GM12892 (cell line): ENCODE measurements around the gene CNDP1.
"Not testable (repeated sequence)": the region's sequence is repeated elsewhere in the genome, so short reads cannot be mapped to it uniquely, and the experiment has no call there.

ENCODE experiments used
- DNase-seq: peaks from one replicate; pipeline ENCODE4 v3.0.0; 2011; ENCODE audit not compliant: insufficient read length
- FAIRE-seq: peaks from 2 replicates; lab custom pipeline; 2011; peaks lifted over from hg19 to GRCh38; lab: Jason Lieb, UNC
- POLR2A ChIP-seq: IDR thresholded peaks from 2 replicates; pipeline ENCODE4 v1.6.1; 2011; ENCODE audit warnings: low read depth, low read length, control low read depth
- POLR2AphosphoS5 ChIP-seq: IDR thresholded peaks from 2 replicates; pipeline ENCODE4 v1.6.1; 2011; ENCODE audit warnings: low read depth, low read length, control low read depth
- TAF1 ChIP-seq: IDR thresholded peaks from 2 replicates; pipeline ENCODE4 v1.6.1; 2011; ENCODE audit warnings: low read depth, mild to moderate bottlenecking, control low read depth, low read length, borderline replicate concordance

CNDP1 gene

GRCh38 chr18:74516271-74517235, 17.7 kb upstream of the CNDP1 start:
- FAIRE-seq: no peak

GRCh38 chr18:74517236-74517630, 17.1 kb upstream of the CNDP1 start:
- FAIRE-seq: no peak
- TF ChIP-seq TAF1: no peak
- no peak for TF ChIP-seq POLR2AphosphoS5
- TF ChIP-seq POLR2A: no peak
- no peak for DNase-seq

More at GRCh38 chr18:74516271-74517235, 17.7 kb upstream of the CNDP1 start:
- no peak for DNase-seq
- TF ChIP-seq POLR2A (no peak), TAF1 (no peak), POLR2AphosphoS5 (no peak)

- no peak for FAIRE-seq
- TF ChIP-seq POLR2AphosphoS5: no peak
- TF ChIP-seq POLR2A: no peak
- no peak for TF ChIP-seq TAF1
- DNase-seq: no peak
Measured at GRCh38 chr18:74518456-74519295, 15.6 kb upstream of the CNDP1 start.

- TF ChIP-seq POLR2AphosphoS5: no peak
- no peak for TF ChIP-seq POLR2A
- no peak for TF ChIP-seq TAF1
- no peak for DNase-seq
- FAIRE-seq: no peak
Measured at GRCh38 chr18:74519320-74520095, 14.8 kb upstream of the CNDP1 start.

GRCh38 chr18:74520096-74520833, 14.0 kb upstream of the CNDP1 start:
- peak; percentile 17 for FAIRE-seq
- no peak for DNase-seq
- no peak for TF ChIP-seq POLR2AphosphoS5
- 0 out of 2 replicates have a peak, but pooled peaks have one; percentile 18 for TF ChIP-seq POLR2A
- no peak for TF ChIP-seq TAF1

GRCh38 chr18:74521068-74521725, 13.1 kb upstream of the CNDP1 start:
- TF ChIP-seq POLR2AphosphoS5 (peak; percentile 27; the same call in 1 of the 2 replicates), TAF1 (no peak), POLR2A (peak; percentile 26; the same call in 1 of the 2 replicates)
- FAIRE-seq: no peak

GRCh38 chr18:74522635-74523548, 11.4 kb upstream of the CNDP1 start:
- no peak for DNase-seq
- FAIRE-seq: no peak
- TF ChIP-seq TAF1 (no peak), POLR2AphosphoS5 (no peak), POLR2A (no peak)

More at GRCh38 chr18:74521068-74521725, 13.1 kb upstream of the CNDP1 start:
- no peak for DNase-seq

- FAIRE-seq: no peak
- no peak for DNase-seq
- TF ChIP-seq POLR2AphosphoS5: no peak
- TF ChIP-seq POLR2A: no peak
- no peak for TF ChIP-seq TAF1
Measured at GRCh38 chr18:74524097-74524496, 10.2 kb upstream of the CNDP1 start.

GRCh38 chr18:74524915-74525314, 9.4 kb upstream of the CNDP1 start:
- FAIRE-seq, DNase-seq: not testable (repeated sequence)
